GM10847 (cell line): Measurements from ENCODE around the gene ENDOD1.

Experiments
- POLR2A ChIP-seq: IDR thresholded peaks from 2 replicates; pipeline ENCODE4 v1.6.1; 2011; ENCODE audit not compliant: insufficient read length; ENCODE audit errors: extremely low read depth

The ENDOD1 gene

DNA sequence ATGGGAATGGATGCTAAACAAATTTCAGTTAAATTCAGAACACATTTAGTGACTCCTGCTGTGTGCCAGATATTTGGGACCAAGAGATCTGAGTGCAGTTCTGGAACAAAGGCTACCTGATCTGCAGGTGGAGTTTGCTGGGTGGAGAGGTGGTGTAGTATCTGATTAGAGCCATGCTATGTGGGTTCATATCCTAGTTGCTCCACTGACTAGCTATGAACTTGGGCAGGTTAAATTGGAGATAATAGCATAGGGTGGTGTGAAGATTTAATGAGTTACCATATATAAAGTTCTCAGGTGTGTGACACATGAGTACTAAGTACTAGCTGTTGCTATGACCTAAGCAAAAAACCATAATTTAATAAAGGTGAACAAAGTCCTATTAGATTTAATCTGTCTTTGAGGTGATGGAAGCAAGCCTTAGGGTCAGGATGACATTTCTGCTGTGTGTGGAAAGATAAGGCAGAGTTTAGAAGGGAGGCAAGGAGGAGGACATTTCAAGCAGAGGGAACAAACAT is 2.1 kb downstream of the ENDOD1 start:
- no peak for TF ChIP-seq POLR2A

DNA sequence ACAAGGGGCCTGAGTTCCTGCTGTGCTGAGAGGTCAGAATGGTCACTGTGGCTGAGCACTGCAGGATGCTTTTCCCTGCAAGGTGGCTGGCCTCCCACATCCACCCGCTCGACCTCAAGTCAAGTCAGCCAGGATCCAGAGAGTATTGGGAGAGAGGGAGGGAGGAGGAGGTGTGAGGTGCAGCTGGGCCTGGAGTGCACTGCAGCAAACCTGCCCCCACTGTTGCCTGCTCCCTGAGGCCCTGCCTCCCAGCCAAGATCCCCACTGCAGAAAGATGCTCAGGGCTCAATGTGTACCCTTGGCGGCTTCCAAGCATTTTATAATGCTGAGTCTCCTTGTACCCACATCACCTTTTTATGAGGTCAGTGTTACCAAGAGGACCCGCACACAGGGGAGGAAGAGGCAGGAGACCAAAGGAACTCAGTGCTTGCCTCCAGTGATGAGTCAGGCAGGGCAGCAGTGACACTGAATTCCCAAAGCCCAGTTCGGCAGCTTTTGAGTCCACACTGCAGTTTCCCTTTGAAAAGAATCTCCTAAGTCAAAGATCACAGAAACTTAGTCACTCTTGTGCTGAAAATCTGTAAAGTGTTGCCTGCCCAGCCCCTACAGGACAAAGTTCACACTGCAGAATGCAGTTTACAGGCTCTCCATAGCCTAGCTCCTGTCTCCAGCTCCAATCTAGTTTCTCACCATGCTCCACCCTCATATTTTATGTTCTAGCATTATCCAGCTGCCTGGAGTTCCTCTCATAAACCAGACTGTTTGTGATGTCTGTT is 3.1 kb downstream of the ENDOD1 start:
- TF ChIP-seq POLR2A, result no peak

DNA sequence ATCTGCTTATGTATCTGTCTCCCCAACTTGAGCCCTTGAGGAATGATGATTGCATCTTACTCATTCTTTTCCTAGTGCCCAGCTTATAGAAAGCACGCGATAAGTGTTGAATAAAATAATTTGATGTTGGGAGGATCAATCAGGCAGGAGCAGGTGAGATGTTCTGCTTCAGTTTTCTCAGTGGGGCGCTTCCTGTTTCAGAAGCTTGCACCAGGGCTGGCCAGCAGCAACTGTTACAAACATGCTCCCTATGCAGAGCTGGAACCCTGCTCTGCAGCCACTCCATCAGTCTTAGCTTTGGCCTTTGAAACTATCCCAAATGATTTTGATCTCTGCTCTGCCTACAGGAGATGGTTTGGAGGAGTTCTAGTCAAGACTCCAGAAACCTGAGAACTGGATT is 3.9 kb downstream of the ENDOD1 start:
- TF ChIP-seq POLR2A, result no peak

DNA sequence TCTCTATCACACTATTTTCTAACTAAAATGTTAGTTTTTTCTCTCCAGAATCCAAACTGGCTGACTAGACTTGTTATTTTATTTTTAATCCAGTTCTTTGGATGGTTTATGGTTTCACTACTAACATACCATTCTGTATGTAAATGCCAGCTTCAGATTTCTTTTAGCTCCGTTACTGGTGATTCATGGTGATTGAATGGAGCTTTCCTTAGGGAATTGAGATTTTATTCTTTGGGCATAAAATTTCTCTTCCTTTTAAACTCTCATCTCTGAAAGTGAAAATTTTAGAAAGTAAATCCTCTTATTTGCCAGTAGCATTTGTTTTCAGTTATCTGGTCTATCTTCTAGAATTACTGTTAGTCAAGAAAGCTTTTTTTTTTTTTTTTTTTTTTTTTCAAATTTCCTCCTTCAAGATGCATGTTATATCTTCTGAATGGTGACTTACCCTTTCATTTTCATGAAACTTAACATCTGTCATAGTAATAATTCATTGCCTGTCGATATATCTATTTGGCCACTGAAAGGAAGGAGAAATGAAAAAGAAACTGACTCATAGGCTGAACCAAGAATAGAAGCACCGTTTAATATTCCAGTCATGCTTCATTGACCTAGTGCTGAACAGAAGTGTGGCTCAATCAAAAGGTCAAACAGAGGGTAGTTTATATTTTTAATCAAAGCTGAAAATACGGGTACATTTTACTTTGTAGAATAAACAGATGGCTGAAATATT is 6.4 kb downstream of the ENDOD1 start:
- TF ChIP-seq POLR2A, result no peak

DNA sequence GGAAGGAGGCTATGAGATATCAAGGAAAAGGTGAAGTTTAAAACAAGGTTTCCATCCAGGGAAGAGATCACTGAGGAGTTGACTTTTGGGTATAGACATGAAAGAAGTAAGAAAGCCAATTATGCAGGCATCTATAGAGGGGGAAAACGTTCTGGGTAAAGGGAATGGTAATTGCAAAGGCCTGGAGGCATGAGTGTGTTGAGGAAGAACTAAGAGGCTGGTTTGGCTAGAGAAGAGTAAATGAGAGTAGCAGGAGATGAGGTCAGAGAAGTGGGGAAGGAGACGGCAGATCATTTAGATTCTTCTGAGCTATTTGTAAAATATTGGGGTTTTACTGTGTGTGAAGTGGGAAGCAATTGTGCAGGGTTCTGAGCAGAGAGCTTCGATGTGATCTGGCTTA is 7.6 kb downstream of the ENDOD1 start:
- TF ChIP-seq POLR2A, result no peak

DNA sequence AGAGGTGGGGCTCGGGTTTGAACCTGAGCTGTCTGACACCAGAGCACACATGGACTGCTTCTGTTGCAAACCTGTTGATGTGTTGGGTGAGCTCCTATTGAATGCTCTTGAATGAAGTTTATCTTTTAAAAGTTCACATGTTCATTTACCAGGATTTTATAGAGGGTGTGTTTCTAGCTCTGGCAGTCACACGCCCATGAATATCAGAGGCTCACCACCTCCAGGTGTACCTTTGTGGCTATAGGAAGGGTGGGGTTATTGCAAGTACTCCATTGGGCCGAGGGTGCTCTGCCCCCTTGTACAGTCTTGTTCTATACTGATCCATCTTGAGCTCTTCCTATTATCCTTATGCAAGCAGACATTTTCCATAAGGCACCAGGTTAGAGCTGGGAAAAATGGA is 9.2 kb downstream of the ENDOD1 start:
- no peak for TF ChIP-seq POLR2A

DNA sequence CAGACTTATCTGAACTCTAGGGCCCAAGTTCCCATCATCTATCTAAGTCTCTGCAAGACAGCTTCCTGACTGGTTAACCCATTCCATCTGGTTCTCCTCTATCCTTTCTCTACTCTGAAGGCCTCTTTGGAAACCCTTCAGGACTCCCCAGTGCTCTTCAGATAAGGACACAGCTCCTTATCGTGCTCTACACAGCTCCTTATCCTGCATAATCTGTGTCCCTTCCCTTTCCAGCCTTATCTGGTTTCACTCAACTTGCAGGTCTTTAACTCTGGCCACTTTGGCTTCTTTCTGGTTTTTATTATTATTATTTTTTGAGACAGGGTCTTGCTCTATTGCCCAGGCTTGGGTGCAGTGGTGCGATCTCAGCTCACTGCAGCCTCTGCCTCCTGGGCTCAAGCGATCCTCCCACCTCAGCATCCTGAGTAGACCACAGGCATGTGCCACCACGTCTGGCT is 10.6 kb downstream of the ENDOD1 start:
- no peak for TF ChIP-seq POLR2A

DNA sequence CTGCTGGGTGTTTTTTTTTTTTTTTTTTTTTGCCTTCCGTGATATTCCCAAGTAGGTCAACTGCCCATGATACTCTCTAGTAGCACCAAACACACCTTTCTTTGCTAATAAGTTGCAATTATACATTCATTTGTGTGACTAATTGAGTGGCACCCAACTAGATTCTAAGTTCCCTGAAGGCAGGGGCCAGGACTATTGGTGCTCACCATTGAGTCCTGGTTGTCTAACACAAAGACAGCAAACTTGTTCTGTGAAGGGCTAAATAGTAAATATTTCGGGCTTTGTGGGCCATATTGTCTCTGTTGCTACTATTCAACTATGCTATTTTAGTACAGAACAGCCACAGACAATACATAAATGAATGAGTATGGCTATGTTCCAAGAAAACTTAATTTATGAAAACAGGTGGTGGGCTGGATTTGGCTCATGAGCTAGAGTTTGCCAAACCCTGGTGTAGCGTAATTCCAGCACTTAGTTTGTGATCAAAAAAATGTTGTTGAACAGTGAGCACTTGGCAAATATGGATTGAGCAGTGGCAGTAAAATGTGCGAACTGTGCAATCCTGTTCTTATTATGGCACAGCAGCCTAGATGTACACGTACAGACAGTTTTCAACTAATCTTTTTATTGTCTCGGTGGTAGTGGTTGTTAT is 11.3 kb downstream of the ENDOD1 start:
- no peak for TF ChIP-seq POLR2A

DNA sequence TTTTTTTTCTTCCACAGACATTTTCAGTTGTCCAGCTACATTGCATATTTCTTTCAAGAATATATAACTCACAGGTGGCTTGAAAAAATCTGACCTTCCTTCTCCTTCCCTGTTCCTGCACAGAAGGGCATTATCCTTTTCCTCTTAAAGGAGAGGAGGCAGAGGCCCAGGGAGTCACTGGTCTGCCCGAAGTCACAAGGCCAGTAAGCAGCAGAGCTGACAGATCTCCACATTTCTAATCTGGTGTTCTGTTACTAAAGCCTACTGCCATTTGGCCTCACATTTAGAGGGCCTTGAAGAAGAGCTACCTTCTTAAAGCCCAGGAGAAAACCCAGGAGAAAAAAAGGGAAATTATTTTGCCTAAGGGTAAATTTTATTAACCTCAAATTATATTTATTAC is 12.3 kb downstream of the ENDOD1 start:
- TF ChIP-seq POLR2A, result no peak

DNA sequence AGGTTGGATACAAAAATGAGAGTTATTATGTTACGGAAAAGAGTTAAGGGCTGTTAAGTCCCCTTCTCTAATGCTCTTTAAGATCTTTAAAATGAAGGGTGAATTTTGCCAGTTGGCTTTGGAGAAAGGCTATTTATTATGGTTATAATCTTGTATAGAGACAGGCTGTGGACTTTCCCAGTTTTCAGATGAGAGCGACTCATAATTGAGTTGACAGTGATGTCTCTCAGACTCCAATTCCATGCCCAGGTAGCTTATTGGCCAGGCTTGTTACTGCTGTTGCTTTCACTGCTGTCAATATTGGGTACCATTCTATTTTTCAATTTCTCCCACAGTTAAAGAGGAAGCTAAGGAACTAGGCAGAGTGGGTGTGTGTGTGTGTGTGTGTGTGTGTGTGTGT is 13.1 kb downstream of the ENDOD1 start:
- TF ChIP-seq POLR2A, result no peak

DNA sequence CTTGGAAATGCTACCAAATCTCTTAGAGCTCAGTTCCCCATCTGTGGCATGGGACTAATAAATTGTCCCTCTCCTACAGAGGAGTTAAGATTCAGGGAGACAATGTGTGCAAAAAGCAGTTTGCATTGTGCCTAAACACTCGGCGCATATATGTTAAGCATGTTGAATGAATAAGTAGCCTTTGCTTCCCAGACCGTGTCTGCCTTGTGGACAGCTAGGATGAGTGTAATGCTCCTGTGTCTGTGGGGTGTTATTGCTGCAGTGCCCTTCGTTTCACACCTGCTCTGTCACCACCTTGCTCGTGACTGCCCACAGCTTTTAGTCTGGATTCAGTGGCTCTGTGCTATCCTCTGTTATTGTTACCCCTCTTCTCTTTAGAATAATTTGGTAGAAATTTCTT is 14.1 kb downstream of the ENDOD1 start:
- no peak for TF ChIP-seq POLR2A

DNA sequence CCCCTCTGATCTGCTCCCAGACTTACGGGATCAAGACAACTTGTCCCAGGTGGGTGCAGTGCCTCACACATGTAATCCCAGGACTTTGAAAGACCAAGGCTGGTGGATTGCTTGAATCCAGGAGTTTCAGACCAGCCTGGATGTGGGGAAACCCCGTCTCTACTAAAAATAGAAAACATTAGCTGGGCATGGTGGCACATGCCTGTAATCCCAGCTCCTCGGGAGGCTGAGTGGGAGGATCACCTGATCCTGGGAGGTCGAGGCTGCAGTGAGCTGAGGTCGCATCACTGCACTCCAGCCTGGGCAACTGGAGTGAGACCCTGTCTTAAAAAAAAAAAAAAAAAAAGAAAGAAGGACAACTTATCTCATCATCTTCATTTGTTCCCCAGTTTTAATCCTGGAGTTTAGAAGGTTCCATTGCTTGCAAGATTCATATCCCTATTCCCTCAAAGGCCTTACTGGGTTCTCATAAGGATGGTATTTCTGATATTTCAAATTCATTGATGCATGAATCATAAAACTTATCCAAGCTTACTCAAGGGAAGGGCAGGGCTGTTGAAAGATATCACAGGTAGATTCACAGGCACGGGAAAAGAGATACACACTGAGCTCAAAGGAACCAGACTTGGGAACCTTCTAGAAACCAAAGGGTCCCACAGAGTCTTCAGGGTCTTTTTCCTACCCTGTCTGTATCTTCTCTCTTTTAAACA is 14.6 kb downstream of the ENDOD1 start:
- TF ChIP-seq POLR2A, result no peak

DNA sequence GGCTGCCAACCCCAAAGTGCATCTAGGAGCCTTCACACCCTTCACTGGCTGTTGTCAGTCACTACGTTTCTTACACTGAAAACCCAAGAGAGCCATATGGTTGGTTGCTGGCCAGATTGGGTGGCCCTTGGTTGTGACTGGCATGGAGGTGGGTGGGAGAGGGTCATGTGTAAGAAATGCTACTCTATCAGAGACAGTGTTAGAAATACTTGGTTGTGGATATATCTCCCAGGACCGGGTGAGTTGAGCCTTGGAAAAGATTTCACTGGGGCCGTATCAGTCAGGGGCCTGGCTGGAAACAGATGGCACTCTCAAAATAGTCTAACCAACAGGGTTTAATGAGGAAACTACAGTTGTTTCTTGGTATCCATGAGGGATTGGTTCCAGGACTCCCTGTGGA is 15.2 kb downstream of the ENDOD1 start:
- no peak for TF ChIP-seq POLR2A

DNA sequence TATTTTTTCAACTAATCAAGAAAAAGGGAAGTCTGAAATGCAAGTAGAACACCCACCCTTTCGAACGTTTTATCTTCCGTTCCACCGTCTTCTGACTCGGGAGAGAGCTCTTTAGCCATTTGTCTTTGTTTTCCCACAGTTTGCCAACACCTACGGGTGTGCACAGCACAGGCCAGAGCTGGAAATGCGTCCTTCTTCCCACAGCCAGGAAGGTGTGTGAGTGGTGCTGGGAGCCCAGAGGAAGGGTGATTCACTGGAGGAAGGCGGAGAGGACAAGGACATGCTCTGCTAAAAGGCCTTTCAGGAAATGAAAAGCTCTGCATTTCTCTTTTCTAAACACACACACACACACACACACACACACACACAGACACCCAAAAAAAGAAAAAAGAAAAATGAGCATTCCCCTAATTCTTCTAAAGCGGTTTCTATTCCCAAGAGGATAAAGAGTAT is 18.5 kb downstream of the ENDOD1 start:
- TF ChIP-seq POLR2A, result no peak
